ENCODE measurements around the gene DEPDC5.
"Not testable (repeated sequence)": the region's sequence is repeated elsewhere in the genome, so short reads cannot be mapped to it uniquely, and the experiment has no call there.

The DEPDC5 gene

GRCh38 chr22:31748490-31748889, 5.3 kb upstream of the DEPDC5 start:
- in situ Hi-C loops (cut with HindIII; ENCODE audit: low sequenced_read_pairs): no loop called here

DNA sequence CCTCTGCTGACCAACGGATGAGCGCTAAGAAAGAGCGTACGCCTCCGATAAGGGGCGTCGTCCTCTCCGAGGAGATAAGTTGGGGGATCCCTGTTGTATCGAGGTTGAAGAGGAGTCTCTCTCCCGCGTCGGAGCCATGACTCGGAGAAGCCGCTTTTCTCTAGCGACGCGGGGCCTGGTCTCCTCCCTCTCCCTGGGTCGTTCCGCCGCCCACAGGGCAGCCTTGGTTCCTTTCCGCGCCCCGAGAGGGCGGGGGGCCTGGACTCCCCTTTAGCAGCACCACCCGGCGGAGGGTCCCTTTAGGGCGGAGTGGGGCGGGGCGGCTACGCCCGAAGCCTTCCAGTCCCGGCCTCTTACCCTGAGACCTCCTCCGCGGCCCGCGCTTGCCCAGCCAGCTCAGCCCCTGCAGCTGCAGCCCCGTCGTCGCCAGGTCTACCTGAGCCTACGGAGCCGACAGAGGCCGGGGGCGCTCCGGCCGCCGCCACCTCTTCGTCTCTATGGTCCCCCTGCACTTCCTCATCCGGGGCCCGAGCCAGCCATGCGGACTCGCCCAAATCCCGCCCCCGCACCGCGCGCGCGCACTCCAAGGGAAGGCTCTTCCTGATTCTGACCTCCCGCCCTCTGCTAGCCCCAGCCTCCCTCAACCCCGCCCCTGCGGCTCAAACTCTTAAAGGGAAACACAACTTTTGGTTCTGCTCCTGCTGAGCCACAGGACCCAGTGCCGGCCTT, 4.0 kb upstream of the DEPDC5 start, which contains the start of gene PRR14L:
PRR14L (minus strand) TSS at position 497 of the 729 bp plus-strand sequence. CDS start 11,272 bp downstream, outside the sequence.
- in situ Hi-C loops (cut with HindIII; ENCODE audit: low sequenced_read_pairs): no loop called here

DNA sequence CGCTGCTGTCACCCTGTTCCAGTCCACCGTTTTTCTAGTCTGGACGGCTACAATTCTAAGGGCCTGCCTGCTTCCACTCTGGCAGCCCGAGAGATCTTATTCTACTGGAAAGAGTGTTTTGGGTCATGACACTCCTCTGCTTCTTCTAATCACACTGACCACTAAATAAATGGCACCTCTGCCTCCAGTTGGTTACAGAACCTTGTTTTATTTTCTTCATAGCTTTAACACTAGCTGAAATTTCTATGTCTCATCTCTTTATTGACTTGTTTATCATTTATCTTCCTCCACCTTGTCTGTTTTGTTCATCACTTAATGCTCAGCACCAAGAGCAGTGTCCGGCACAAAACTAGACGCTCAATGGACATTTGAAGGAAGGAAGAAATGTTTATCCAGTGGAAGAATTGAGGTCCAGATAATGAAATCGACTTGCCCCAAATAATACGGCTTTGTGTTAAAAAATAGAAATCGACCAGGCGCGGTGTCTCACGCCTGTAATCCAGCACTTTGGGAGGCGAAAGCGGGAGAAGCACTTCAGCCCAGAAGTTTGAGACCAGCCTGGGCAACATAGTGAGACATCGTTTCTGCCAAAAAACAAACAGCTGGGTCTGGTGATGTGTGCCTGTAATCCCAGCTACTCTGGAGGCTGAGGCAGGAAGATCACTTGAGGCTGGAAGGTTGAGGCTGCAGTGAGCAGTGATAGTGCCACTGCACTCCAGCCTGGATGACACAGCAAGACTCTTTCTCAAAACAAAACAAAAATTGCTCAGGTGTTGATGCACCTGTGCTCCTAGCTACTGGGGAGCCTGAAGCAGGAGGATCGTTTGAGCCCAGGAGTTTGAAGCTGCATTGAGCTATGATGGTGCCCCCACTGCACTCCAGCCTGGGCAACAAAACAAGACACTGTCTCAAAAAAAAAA, 3.2 kb upstream of the DEPDC5 start:
- in situ Hi-C loops (cut with HindIII; ENCODE audit: low sequenced_read_pairs): no loop called here

DNA sequence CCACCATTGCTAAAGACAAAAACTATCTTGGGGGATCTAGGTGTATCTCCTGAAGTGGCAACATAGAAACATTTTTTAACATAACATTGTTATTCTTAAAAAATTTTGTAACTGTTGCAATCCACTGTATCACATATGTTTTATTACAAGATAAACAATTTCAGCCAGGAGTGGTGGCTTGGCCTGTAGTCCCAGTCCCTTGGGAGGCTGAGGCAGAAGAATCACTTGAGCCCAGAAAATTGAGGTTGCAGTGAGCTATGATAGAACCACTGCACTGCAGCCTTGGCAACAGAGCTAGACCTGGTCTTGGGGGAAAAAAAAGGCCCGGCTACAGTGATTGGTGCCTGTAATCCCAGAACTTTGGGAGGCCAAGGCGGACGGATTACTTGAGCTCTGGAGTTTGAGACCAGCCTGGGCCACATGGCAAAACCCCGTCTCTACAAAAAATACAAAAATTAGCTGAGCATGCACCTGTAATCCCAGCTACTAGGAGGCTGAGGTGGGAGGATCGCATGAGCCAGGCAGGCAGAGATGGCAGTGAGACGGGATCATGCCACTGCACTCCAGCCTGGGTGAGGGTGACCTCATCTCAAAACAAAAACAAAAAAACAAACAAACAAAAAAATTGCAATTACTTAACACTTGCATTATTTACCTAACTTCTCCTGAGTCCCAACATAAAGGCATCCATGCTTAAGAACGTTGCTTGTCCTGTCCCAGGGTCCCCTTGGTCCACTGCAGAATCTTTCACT, 1.5 kb upstream of the DEPDC5 start:
- in situ Hi-C loops (cut with HindIII; ENCODE audit: low sequenced_read_pairs): no loop called here

DNA sequence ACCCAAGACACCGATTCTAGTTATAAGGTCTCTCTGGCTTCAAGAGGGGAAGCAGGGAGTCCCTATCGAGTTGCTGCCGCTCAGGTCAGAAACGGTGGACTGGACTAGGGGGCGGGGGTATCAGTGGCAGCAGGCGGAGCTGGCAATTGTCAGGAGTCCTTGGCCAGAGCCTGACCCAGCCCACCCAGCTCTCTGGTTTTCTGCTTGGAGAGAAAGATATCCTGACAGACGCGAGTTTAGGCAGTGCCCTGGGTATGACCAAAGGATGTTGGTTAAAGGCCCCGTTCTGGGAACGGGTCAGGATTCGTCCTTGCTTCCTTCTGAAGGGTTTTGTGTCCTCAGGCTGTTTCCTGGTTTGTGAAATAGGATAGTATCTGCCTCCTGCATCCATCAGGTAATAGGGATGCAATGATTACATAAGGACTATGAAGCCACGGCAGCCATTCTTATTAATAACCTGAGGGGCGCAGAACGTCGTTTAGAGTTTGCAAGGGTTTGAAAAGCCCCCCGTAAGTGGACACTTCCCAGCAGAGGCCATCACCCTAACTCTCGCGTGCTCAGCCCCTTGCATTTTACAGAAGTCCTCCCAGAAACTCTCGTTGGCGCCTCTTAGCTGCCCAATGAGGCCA, 700 bp upstream of the DEPDC5 start:
- in situ Hi-C loops (cut with HindIII; ENCODE audit: low sequenced_read_pairs): no loop called here

DNA sequence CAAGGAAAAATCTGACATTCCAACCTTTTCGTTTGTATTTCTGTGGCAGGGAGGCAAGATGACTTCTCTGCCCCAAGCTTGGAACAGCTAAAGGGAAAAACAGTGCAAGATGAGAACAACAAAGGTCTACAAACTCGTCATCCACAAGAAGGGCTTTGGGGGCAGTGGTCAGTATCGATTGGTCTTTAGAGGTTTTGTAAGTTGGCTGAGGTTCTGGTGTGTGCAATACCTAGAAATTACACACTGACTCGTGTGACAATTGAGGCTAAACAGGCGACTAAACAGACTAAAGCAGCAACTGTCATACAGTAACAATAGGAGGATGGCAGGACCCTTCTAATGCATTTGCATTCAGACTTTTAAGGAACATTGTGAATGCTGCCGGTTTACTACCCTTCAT, 994 bp downstream of the DEPDC5 start:
- in situ Hi-C loops (cut with HindIII; ENCODE audit: low sequenced_read_pairs): no loop called here

DNA sequence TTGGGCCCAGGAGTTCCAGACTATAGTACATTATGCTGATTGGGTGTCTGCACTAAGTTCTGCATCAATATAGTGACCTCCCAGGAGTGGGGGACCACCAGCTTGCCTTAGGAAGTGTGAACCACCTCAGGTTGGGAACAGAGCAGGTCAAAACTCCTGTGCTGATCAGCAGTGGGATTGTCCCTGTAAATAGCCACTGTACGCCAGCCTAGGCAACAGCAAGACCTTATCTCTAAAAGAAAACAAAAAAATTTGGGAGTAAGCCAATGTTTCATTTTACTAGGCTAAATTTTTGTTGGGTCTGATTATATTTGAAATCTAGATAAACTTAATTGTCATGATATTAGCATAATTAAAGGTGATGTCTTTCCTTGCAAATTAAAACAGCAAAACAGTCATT, 3.4 kb downstream of the DEPDC5 start:
- in situ Hi-C loops (cut with HindIII; ENCODE audit: low sequenced_read_pairs): no loop called here

GRCh38 chr22:31758860-31759259, 5.0 kb downstream of the DEPDC5 start:
- in situ Hi-C loops (cut with HindIII; ENCODE audit: low sequenced_read_pairs): not testable (repeated sequence)

- in situ Hi-C loops (cut with HindIII; ENCODE audit: low sequenced_read_pairs): no loop called here
Measured at GRCh38 chr22:31764785-31765184, 11.0 kb downstream of the DEPDC5 start.

DNA sequence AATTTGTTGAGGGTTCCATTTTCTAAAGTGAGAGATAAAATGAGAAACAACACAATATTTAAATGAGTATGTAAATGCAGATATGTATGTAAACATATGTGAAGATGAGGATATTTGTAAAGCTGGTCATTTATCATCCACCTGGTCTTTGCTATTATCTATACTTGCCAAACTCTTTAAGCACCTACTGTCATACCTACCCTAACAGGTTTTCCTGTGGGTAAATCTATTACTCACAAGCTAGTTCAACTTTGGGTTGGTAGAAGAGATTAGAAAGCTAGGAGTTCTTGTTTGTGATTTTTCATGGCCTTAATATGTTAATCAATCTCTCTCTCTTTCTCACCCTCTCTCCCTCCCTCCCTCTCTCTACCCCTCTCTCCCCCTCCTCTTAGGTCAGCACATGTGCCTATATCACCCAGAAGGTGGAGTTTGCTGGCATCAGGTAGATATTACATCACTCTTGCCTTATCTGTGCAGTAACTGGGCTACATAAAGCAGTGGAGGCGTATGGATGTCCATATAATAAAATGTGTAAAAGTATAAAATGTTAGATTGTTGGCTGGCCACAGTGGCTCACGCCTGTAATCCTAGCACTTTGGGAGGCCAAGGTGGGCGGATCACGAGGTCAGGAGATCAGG, 14.7 kb downstream of the DEPDC5 start:
- in situ Hi-C loops (cut with HindIII; ENCODE audit: low sequenced_read_pairs): no loop called here

GRCh38 chr22:31773416-31773815, 19.6 kb downstream of the DEPDC5 start:
- in situ Hi-C loops (cut with HindIII; ENCODE audit: low sequenced_read_pairs): loop anchor here (5.0 kb wide), 1 partner anchor 44 kb away; no protein-coding TSS in a partner anchor

GRCh38 chr22:31776231-31776630, 22.4 kb downstream of the DEPDC5 start:
- in situ Hi-C loops (cut with HindIII; ENCODE audit: low sequenced_read_pairs): no loop called here

- in situ Hi-C loops (cut with HindIII; ENCODE audit: low sequenced_read_pairs): no loop called here
Measured at GRCh38 chr22:31789803-31790202, 36.0 kb downstream of the DEPDC5 start.

DNA sequence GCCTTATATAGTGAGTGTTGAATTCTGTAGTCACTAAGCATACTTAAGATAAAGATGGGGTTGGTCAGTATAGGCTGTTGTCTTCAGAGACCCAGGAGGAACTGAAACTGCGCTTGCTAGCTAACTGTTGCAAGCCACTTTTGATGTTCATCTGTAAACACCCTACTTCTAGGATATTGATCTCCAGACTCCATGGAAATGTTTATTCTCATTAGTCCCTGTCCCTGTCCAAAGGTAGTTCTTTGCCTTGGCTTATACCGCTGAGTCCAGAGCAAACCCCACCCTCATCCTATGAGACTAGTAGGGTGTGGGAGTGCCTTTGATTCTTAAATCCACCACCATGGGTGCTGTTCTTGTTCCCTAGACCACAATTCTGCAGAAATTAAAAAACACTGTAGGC, 36.4 kb downstream of the DEPDC5 start:
- in situ Hi-C loops (cut with HindIII; ENCODE audit: low sequenced_read_pairs): no loop called here

GRCh38 chr22:31799358-31799757, 45.5 kb downstream of the DEPDC5 start:
- in situ Hi-C loops (cut with HindIII; ENCODE audit: low sequenced_read_pairs): not testable (repeated sequence)

- in situ Hi-C loops (cut with HindIII; ENCODE audit: low sequenced_read_pairs): no loop called here
Measured at GRCh38 chr22:31800065-31800464, 46.2 kb downstream of the DEPDC5 start.

- in situ Hi-C loops (cut with HindIII; ENCODE audit: low sequenced_read_pairs): not testable (repeated sequence)
Measured at GRCh38 chr22:31800861-31801260, 47.0 kb downstream of the DEPDC5 start.

DNA sequence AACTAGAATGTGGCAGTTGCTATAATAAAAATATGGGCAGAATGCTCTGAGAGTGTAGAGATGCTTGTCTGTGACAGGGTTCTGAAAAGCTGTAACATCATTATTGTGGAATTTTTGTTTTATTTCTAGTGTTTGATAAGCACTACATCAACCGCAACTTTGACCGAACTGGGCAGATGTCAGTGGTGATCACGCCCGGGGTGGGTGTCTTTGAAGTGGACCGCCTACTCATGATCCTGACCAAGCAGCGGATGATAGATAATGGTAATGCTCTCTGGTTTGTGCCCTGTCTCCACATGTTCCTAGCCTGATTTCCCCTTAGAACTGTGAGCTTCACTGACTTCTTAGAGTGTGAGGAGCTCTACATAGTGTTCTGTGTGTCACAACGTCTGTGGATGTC, 48.8 kb downstream of the DEPDC5 start:
- in situ Hi-C loops (cut with HindIII; ENCODE audit: low sequenced_read_pairs): no loop called here

DNA sequence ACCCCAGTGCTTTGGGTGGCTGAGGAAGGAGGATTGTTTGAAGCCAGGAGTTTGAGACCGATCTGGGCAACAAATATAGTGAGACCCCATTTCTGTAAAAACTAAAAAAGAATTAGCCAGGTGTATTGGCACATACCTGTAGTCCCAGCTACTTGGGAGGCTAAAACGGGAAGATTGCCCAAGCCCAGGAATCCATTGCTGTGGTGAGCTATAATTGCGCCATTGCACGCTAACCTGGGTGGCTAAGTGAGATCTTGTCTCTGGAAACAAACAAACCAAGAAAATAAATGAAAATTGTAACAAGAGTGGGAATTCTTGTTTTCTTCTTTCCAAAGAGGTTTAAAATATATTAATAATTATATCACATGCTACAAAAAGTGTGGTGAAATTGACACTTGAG, 52.9 kb downstream of the DEPDC5 start:
- in situ Hi-C loops (cut with HindIII; ENCODE audit: low sequenced_read_pairs): no loop called here

GRCh38 chr22:31812977-31813605, 59.3 kb downstream of the DEPDC5 start:
- in situ Hi-C loops (cut with HindIII; ENCODE audit: low sequenced_read_pairs): no loop called here

All from endothelial cell of hepatic sinusoid (primary cell).